ENCODE results near the gene IPP.
"Not testable (repeated sequence)": the region's sequence is repeated elsewhere in the genome, so short reads cannot be mapped to it uniquely, and the experiment has no call there.

The IPP gene

GRCh38 chr1:45739641-45740156 is 10.8 kb downstream of the IPP start:
- not testable (repeated sequence) for DNase-seq (ENCODE audit: low read depth)

DNA sequence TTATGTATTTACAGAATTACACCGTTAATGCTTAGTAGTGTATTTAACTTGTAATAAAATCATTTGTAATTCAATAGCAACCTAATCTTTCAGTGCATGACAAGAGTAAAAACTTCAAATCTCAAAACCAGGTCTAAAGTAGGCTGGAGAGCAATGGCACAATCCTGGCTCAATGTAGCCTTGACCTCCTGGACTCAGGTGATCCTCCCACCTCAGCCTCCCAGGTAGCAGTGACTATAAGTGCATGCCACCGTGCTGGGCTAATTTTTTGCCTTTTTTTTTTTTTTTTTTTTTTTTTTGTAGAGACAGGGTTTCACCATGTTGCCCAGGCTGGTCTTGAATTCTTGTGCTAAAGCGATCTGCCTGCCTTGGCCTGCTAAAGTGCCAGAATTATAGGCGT is 11.3 kb downstream of the IPP start:
- no peak for DNase-seq (ENCODE audit: low read depth)

DNA sequence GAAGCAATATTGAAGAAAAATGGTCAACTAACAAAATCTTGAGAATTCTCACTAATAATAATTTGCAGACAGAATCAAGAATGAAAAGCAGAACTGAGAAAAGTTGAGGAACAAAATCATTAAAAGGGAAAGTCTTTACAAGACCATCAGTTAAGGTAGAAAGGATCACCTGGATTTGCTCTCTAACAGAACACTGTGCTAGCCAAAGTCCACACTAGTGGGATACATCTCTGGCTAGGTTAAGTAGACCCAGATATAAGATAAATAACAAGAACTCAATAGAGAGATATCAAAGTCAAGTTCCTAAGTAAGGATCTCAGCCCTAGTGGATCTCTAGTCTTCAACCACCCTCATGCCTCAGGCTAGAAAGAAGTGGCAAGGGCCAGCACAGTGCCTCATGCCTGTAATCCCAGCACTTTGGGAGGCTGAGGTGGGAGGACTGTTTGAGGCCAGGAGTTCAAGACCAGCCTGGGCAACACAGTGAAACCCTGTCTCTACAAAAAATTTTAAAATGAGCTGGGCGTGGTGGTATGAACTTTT is 19.6 kb downstream of the IPP start:
- DNase-seq (ENCODE audit: low read depth), result no peak

DNA sequence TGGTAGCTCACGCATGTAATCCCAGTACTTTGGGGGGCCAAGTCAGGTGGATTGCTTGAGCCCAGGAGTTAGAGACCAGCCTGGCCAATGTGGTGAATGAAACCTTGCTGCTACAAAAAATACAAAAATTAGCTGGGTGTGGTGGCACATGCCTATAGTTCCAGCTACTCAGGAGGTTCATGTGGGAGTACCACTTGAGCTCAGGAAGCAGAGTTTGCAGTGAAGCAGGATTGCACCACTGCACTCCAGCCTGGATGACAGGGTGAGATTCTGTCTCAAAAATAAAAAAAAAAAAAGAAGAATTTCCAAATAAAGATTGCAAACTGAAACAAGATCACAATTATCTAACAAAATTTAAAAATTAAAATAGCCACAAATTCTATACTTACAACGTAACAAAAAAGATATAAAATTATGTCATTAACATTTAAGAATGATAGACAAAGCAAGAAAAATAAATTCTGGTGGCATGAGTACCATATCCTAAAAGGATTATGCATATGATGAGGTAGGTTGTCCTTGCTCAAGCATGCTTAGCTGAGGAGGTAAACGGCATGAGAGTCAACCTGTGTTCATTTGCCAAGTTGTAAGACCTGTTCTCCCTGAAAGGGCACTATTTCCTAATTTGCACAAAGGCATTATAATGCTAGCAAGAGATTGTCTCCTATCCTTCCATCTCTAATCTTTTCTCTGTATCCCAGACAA is 20.2 kb downstream of the IPP start:
- no peak for DNase-seq (ENCODE audit: low read depth)

GRCh38 chr1:45726007-45726406 is 24.4 kb downstream of the IPP start:
- DNase-seq (ENCODE audit: low read depth), result not testable (repeated sequence)

- DNase-seq (ENCODE audit: low read depth), result no peak
Observed at GRCh38 chr1:45723248-45723930, 27.1 kb downstream of the IPP start.

DNA sequence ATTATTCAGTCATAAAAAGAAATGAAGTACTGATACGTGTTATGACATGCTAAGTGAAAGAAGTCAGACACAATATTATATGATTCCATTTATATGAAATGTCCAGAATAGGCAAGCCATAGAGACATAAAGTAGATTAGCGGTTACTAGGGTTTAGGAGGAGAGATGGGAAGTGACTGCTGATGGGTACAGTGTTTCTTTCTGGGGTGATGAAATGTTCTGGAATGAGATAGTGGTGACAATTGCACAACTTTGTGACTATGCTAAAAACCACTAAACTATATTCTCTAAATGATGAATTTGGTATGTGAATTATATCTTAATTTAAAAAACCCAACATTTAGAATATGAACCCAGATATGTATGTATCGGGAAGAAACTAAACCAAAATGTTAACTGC is 27.6 kb downstream of the IPP start:
- DNase-seq (ENCODE audit: low read depth), result peak; percentile 10

- DNase-seq (ENCODE audit: low read depth), result peak; percentile 28
Observed at GRCh38 chr1:45721207-45721606, 29.2 kb downstream of the IPP start.

DNA sequence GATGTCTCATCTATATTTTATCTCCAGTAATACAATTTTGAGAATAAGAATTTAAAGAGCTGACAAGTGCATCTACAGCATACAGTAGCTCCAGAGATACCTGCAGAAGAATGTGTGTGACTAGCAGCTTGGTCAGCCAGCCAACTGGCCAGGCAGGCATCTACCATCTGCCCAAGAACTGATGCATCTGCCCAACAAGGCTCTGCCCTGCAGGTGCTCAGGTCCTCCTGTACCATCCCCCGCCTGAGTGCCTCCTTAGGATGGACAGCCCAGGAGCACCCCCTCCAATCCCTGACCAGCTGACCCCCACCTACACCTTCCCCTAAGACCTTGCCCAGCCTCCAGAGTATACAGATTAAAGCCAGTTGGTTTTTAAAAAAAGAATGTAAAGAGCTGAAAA is 32.2 kb downstream of the IPP start:
- DNase-seq (ENCODE audit: low read depth), result no peak

DNA sequence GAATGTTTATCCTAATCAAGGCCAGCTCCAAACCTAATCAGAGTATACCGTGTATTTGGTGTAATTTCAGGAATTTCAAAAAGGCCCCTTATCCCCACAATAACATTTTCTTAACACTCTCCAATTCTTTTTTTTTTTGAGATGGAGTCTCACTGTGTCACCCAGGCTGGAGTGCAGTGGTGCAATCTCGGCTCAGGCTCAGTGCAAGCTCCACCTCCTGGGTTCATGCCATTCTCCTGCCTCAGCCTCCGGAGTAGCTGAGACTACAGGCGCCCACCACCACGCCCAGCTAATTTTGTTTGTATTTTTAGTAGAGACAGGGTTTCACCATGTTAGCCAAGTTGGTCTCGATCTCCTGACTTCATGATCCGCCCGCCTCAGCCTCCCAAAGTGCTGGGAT is 33.1 kb downstream of the IPP start:
- DNase-seq (ENCODE audit: low read depth), result not testable (repeated sequence)

- DNase-seq (ENCODE audit: low read depth), result no peak
Observed at GRCh38 chr1:45716700-45717099, 33.8 kb downstream of the IPP start.

GRCh38 chr1:45713711-45714110 is 36.7 kb downstream of the IPP start:
- no peak for DNase-seq (ENCODE audit: low read depth)

DNA sequence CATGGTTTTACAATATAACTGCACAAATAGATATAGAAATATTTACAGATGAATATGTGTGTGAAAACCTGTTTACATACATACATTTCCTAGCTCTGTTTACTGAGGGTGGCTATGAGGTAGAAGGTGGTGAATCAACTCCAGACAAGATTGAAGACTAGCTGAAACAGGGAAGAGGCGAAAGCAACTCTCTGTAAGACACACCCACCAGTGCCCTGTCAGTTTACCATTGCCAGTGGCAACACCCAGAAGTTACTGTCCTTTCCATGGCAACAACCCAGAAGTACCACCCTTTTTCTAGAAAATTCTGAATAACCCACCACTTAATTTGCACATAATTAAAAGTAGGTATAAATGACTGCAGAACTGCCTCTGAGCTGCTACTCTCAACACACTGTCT is 45.8 kb downstream of the IPP start:
- no peak for DNase-seq (ENCODE audit: low read depth)

DNA sequence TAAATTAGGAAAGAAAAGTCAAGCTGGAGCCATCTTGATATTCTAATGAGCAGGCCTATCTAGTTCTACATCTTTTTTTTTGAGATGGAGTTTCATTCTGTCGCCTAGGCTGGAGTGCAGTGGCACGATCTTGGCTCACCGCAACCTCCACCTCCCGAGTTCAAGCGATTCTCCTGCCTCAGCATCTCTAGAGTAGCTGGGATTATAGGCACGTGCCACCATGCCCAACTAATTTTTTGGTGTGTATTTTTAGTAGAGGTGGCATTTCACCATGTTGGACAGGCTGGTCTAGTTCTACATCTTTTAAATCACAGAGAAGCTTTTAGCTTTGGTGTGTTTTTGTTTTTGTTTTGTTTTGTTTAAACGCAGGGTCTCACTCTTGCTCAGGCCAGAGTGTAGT is 55.6 kb downstream of the IPP start:
- no peak for DNase-seq (ENCODE audit: low read depth)

- DNase-seq (ENCODE audit: low read depth), result not testable (repeated sequence)
Observed at GRCh38 chr1:45693811-45694210, 56.6 kb downstream of the IPP start.

DNA sequence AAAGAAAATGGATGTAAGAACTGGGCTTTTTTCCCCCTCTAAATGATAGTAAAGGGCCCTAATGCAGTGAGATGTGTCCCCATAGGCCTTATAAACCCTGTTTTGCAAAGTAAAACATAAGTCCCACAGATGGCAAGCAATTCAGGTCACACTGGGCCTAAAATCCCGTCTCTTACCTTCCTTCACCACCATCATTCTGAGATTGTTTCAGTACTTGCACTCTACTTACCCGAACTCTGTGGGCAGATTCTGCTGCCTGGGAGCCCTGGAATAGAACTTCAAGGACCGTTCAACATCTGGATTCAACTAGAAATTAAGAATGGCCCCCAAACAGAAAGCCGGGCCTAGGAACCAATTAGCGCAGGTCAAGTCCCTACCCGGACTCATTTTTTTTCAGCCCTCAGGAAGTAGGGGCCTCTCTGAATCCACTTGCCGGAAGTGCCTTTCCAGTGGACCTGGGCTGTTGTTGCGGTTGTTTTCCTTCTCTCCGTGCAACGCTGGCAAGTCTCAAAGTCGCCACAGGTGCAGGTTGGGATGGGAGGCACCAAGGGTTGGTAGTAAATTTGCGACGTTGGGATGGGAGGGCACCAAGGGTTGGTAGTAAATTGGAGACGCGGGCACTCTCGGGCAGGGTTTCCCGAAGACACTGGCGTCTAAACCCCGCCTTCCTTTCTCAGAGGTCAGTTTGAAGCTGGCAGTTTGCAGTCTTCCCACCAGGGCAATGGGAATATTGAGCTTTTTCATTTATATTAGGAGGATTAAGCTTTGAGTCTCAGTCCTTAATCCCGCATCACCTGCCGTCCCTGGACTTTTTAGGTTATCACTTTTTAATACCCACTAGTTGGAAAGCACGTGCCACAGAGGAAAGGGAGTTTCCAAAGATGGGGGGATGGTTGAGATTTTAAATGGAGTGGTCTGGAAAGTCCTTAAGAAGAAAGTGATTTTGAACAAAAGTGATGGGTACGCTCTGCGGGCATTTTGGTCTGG is 62.4 kb downstream of the IPP start, which contains the start of gene TMEM69:
TSS of gene TMEM69 (plus strand) at position 428 of the 987 bp plus-strand sequence. CDS start 2,888 bp downstream, outside the sequence.
- peak; percentile 87 for DNase-seq (ENCODE audit: low read depth)

DNA sequence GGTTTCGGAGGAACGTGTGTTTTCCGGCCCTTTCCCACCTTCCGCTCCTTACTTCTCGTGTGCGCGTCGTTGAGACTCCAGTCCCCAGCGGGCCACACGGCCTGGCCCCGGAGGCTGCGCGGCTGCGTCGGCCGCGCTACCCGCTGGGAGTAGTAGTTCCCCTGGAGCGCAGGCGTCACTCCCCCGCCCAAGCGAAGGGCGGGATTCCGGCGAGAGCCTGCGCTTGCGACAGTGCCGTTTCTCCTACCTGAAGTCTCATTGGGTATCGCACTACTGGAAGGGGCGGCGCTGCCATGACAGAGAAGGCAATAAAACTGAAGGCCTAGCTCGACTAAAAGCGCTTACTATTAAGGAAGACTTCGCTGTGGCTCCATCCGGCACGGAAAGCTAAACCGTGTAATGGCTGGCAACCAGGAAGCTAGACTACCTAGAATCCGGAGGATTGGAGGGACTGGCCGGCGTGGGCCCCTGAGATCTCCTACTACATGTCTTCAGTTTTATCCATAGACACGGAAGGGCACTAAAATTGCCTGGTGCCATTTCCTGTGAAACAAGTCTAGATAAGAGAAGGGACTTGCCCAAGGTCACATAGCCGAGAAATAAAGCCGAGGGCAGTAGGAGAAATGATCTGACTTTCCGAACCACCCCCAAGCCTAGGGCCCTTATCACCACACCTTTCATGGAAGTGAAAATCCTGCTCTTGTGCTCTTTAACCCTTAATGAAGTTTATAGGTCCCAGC is 63.3 kb downstream of the IPP start:
- peak; percentile 98 for DNase-seq (ENCODE audit: low read depth)

- DNase-seq (ENCODE audit: low read depth), result peak; percentile 93
Observed at GRCh38 chr1:45686288-45687013, 64.0 kb downstream of the IPP start, which contains the start of gene GPBP1L1. Gene GPBP1L1, minus strand, starts transcription at chr1:45686533. Its CDS starts 27,446 bp downstream, at chr1:45659087.

GRCh38 chr1:45686015-45686287 is 64.5 kb downstream of the IPP start:
- DNase-seq (ENCODE audit: low read depth), result no peak

DNA sequence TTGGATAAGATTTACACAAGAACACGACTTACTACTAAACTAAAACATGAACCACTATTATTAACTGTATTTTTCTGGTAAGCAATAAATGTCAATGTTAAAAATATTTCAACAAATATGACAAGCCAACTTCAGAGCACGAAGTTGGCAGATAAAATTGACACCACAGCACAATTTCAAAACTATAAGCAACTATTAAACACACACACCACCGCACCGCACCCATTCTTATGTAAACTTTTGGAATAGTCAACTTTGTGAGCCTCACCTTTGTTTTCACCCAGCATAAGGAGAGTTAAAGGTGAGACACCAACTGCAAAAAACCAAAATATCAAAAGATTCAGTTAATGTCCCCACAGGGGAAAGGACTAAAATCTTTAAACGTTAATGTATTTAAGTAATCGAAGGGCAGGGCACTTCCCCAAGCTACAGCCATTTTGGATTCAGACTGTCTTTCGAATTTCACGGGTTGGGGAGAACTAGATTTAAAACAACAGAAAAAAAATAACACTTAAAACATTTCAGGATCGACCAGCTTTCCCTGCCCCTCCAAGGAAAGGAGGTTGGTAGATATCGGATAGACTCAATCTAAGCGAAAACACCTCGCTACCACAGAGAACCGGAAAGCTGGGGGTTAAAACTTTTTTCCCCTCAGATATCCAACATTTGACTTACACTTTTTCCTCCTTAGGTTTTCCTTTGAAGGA is 65.0 kb downstream of the IPP start:
- no peak for DNase-seq (ENCODE audit: low read depth)
